Natural killer cell (primary cell): ENCODE results near the gene MTMR3. TPM values are rescaled to one million over a fixed set of nuclear protein-coding genes. Genes with fewer than 3 reads are reported as not detected.

Source experiments
- ATAC-seq, 3 donors: fragments of 150-1000 bp in 2 of 3; fragments of 200-7000 bp in 1 of 3; cut with Tn5 transposase; 1 replicate in 1 of 3; 2 replicates in 2 of 3; pipeline ENCODE4 v1.10.0; 2021; ENCODE audit warnings: mild to moderate bottlenecking in 2 of 3, moderate library complexity in 2 of 3
- DNase-seq, 2 donors: peaks; one replicate each; pipeline versions ENCODE4 v3.0.0 to v3.0.0-alpha.2; 2013 to 2021; ENCODE audit warnings: mixed read lengths in 1 of 2
- H3K27ac ChIP-seq: one replicate; pipeline ENCODE4 v1.5.1; 2013; ENCODE audit warnings: mild to moderate bottlenecking, low read length
- H3K27me3 ChIP-seq: one replicate; pipeline ENCODE4 v1.6.1; 2013; ENCODE audit warnings: low read length; ENCODE audit not compliant: control insufficient read depth, insufficient read depth
- H3K36me3 ChIP-seq: one replicate; pipeline ENCODE4 v1.6.1; 2013; ENCODE audit warnings: low read length; ENCODE audit not compliant: control insufficient read depth, insufficient read depth
- H3K4me1 ChIP-seq: one replicate; pipeline ENCODE4 v1.6.1; 2013; ENCODE audit warnings: low read length; ENCODE audit not compliant: control insufficient read depth, insufficient read depth
- H3K4me3 ChIP-seq: one replicate; pipeline ENCODE4 v1.5.1; 2013; ENCODE audit warnings: low read length
- H3K9me3 ChIP-seq: one replicate; pipeline ENCODE4 v1.6.1; 2013; ENCODE audit warnings: low read length; ENCODE audit not compliant: control insufficient read depth, insufficient read depth
- H3K27ac Mint-ChIP-seq, 2 donors: one replicate each; pipeline ENCODE4 v1.8.0; 2022; ENCODE audit warnings: mild to moderate bottlenecking in 2 of 2, mixed read lengths in 2 of 2, moderate library complexity in 1 of 2
- H3K27me3 Mint-ChIP-seq, 2 donors: one replicate each; pipeline ENCODE4 v1.8.0; 2022; ENCODE audit warnings: low read depth in 2 of 2, mixed read lengths in 2 of 2
- H3K36me3 Mint-ChIP-seq: one replicate; pipeline ENCODE4 v1.8.0; 2022; ENCODE audit warnings: mixed read lengths
- H3K4me1 Mint-ChIP-seq, 2 donors: one replicate each; pipeline ENCODE4 v1.8.0; 2022; ENCODE audit warnings: mixed read lengths in 2 of 2
- H3K4me3 Mint-ChIP-seq: one replicate; pipeline ENCODE4 v1.8.0; 2022; ENCODE audit warnings: mild to moderate bottlenecking, moderate library complexity, mixed read lengths
- H3K9me3 Mint-ChIP-seq, 2 donors: one replicate each; pipeline ENCODE4 v1.8.0; 2022; ENCODE audit warnings: mixed read lengths in 2 of 2
- CTCF ChIP-seq: fragments of 200-600 bp; IDR thresholded peaks from one replicate; pipeline ENCODE4 v1.8.0; 2022; ENCODE audit warnings: antibody characterized with exemption
- WGBS: methylation state at CpG from one replicate; pipeline ENCODE4 v1.1.7; 2013; ENCODE audit warnings: missing lambda C conversion rate; ENCODE audit not compliant: insufficient coverage; 5-methylcytosine and 5-hydroxymethylcytosine counted together
- intact Hi-C: fragments of 100-400 bp; cut with micrococcal nuclease; formaldehyde crosslinking; loops from one replicate; pipeline ENCODE4 v1.14.2; 2022
- total RNA-seq, 4 donors: library from RNA; stranded (reverse); fragments of 120-200 nt in 1 of 4; gene quantifications; one replicate each; pipeline versions ENCODE4 v1.2.3 to v1.2.4, GENCODE V29; 2013 to 2022

Gene MTMR3
- total RNA-seq, 3 donors from 2014 or later (not counting 1 experiment from before 2014, with no cell fraction given), result 62.1 to 83.4 (median 75.6) TPM

- no peak for TF ChIP-seq CTCF
- no peak overlapping the region for H3K4me3 ChIP-seq
- H3K27me3 Mint-ChIP-seq, result peaks cover 0 to 3% of the 10 kb centered on the region in 2 donors
Measured at GRCh38 chr22:29867851-29868250, 15.1 kb upstream of the MTMR3 start.

GRCh38 chr22:29870574-29870973, 12.4 kb upstream of the MTMR3 start:
- ATAC-seq (no peak), DNase-seq (peak in 1 of 2 donors; percentile 41)
- Histone ChIP-seq H3K4me1 (no peaks in the 10 kb centered on the region), H3K36me3 (no peaks in the 10 kb centered on the region), H3K4me3 (no peak overlapping the region), H3K27me3 (no peaks in the 10 kb centered on the region), H3K9me3 (no peaks in the 10 kb centered on the region), H3K27ac (no peak overlapping the region)
- Mint-ChIP-seq H3K36me3 (no peaks in the 10 kb centered on the region), H3K9me3 (no peaks in the 10 kb centered on the region), H3K27me3 (peaks cover 3 to 7% of the 10 kb centered on the region in 2 donors), H3K27ac (no peak overlapping the region), H3K4me3 (no peak overlapping the region), H3K4me1 (no peaks in the 10 kb centered on the region)
- TF ChIP-seq CTCF, result no peak
- WGBS, result 88% methylated on average over 2 of the region's 3 CpGs
- intact Hi-C loops, result no loop called here

More at GRCh38 chr22:29867851-29868250, 15.1 kb upstream of the MTMR3 start:
- DNase-seq (no peak), ATAC-seq (no peak)
- WGBS, result 100% methylated on average over 3 of the region's 3 CpGs
- Histone ChIP-seq H3K27me3 (no peaks in the 10 kb centered on the region), H3K9me3 (no peaks in the 10 kb centered on the region), H3K27ac (no peak overlapping the region), H3K4me1 (no peaks in the 10 kb centered on the region), H3K36me3 (no peaks in the 10 kb centered on the region)
- H3K36me3 Mint-ChIP-seq, result no peaks in the 10 kb centered on the region
- no peak overlapping the region for H3K27ac Mint-ChIP-seq
- intact Hi-C loops, result no loop called here
- no peaks in the 10 kb centered on the region for H3K4me1 Mint-ChIP-seq
- H3K4me3 Mint-ChIP-seq, result no peak overlapping the region
- H3K9me3 Mint-ChIP-seq, result no peaks in the 10 kb centered on the region

GRCh38 chr22:29871684-29872083, 11.3 kb upstream of the MTMR3 start:
- ATAC-seq (no peak), DNase-seq (no peak)
- H3K9me3 ChIP-seq, result no peaks in the 10 kb centered on the region
- peaks cover 3 to 11% of the 10 kb centered on the region in 2 donors for H3K27me3 Mint-ChIP-seq
- intact Hi-C loops, result no loop called here
- no peaks in the 10 kb centered on the region for H3K27me3 ChIP-seq
- H3K27ac Mint-ChIP-seq, result no peak overlapping the region
- H3K4me1 Mint-ChIP-seq, result no peaks in the 10 kb centered on the region
- no peak for TF ChIP-seq CTCF
- no peaks in the 10 kb centered on the region for H3K9me3 Mint-ChIP-seq
- H3K4me3 ChIP-seq, result no peak overlapping the region
- no peak overlapping the region for H3K27ac ChIP-seq
- H3K4me1 ChIP-seq, result no peaks in the 10 kb centered on the region
- no peak overlapping the region for H3K4me3 Mint-ChIP-seq
- H3K36me3 Mint-ChIP-seq, result no peaks in the 10 kb centered on the region
- WGBS, result 33% methylated on average over 5 of the region's 5 CpGs
- H3K36me3 ChIP-seq, result no peaks in the 10 kb centered on the region

- H3K27ac ChIP-seq, result no peak overlapping the region
- H3K36me3 Mint-ChIP-seq, result no peaks in the 10 kb centered on the region
- intact Hi-C loops, result no loop called here
- no peak for DNase-seq
- no peak overlapping the region for H3K4me3 ChIP-seq
- H3K27me3 Mint-ChIP-seq, result peaks cover 3 to 11% of the 10 kb centered on the region in 2 donors
- TF ChIP-seq CTCF, result no peak
- no peaks in the 10 kb centered on the region for H3K4me1 ChIP-seq
- no peak overlapping the region for H3K27ac Mint-ChIP-seq
- no peaks in the 10 kb centered on the region for H3K36me3 ChIP-seq
- no peak for ATAC-seq
- no peaks in the 10 kb centered on the region for H3K9me3 Mint-ChIP-seq
- no peaks in the 10 kb centered on the region for H3K9me3 ChIP-seq
- no peaks in the 10 kb centered on the region for H3K4me1 Mint-ChIP-seq
- 85% methylated on average over 3 of the region's 3 CpGs for WGBS
- no peaks in the 10 kb centered on the region for H3K27me3 ChIP-seq
- H3K4me3 Mint-ChIP-seq, result no peak overlapping the region
Measured at GRCh38 chr22:29872144-29872893, 10.7 kb upstream of the MTMR3 start.
